T-cell (primary cell): ENCODE measurements around the gene VTI1A. TPM values are rescaled to one million over a fixed set of nuclear protein-coding genes. Genes with fewer than 3 reads are reported as not detected.
A peak's percentile ranks its signal among the peaks of the same experiment; 100 is the strongest.

Experiments
- ATAC-seq, 4 experiments: fragments of 200-7000 bp in 3 of 4; fragments of 150-1000 bp in 1 of 4; cut with Tn5 transposase; replicated peaks in 1 of 4; 1 replicate in 3 of 4; 2 replicates in 1 of 4; pipeline ENCODE4 v1.10.0; 2021; ENCODE audit warnings: moderate library complexity in 3 of 4, mild to moderate bottlenecking in 2 of 4, moderate number of reproducible peaks in 1 of 4
- CTCF ChIA-PET, 2 donors: fragments of 300-600 bp; sonication (Branson Sonifier 250); formaldehyde crosslinking; loops; one replicate each; lab custom pipeline; 2022; ENCODE audit warnings: antibody characterized with exemption in 2 of 2; lab: Charles Lee
- POLR2A ChIA-PET, 2 donors: fragments of 300-600 bp; sonication (Branson Sonifier 250); formaldehyde crosslinking; loops; one replicate each; lab custom pipeline; 2022; ENCODE audit warnings: antibody characterized with exemption in 2 of 2; lab: Charles Lee
- DNase-seq, 35 experiments: peaks; one replicate each; pipeline versions ENCODE4 v3.0.0 to v3.0.0-alpha.2; 2013 to 2023
- H3K27ac ChIP-seq: one replicate; pipeline ENCODE4 v1.5.1; 2013; ENCODE audit warnings: low read length
- H3K27me3 ChIP-seq, 2 experiments: replicated peaks in 1 of 2; 1 replicate in 1 of 2; 2 replicates in 1 of 2; pipeline versions ENCODE4 v1.6.1 to v1.7.0; 2013; ENCODE audit warnings: low read length in 1 of 2, mixed read lengths in 1 of 2; ENCODE audit not compliant: control insufficient read depth in 2 of 2, insufficient read depth in 2 of 2; ENCODE audit errors: extremely low read depth in 1 of 2
- H3K36me3 ChIP-seq, 2 donors: 1 replicate in 1 of 2; 2 replicates in 1 of 2; pipeline versions ENCODE4 v1.6.1 to v1.7.0; 2013; ENCODE audit warnings: low read length in 1 of 2; ENCODE audit not compliant: control insufficient read depth in 2 of 2, insufficient read depth in 1 of 2; ENCODE audit errors: extremely low read depth in 1 of 2
- H3K4me1 ChIP-seq, 2 experiments: 1 replicate in 1 of 2; 2 replicates in 1 of 2; pipeline versions ENCODE4 v1.6.1 to v1.7.0; 2013; ENCODE audit warnings: low read length in 2 of 2, mixed read lengths in 1 of 2; ENCODE audit not compliant: insufficient read depth in 2 of 2, control insufficient read depth in 1 of 2; ENCODE audit errors: extremely low read depth in 1 of 2
- H3K4me3 ChIP-seq, 2 donors: 1 replicate in 1 of 2; 2 replicates in 1 of 2; pipeline versions ENCODE4 v1.5.1 to v1.7.0; 2013; ENCODE audit warnings: mild to moderate bottlenecking in 2 of 2, low read length in 1 of 2, moderate library complexity in 1 of 2; ENCODE audit not compliant: control insufficient read depth in 1 of 2; ENCODE audit errors: extremely low read depth in 1 of 2
- H3K9me3 ChIP-seq: 2 replicates; pipeline ENCODE4 v1.7.0; 2013
- H3K27ac Mint-ChIP-seq, 2 donors: one replicate each; pipeline ENCODE4 v1.8.0; 2020 to 2021; ENCODE audit warnings: mild to moderate bottlenecking in 2 of 2, mixed read lengths in 2 of 2
- H3K27me3 Mint-ChIP-seq, 2 donors: one replicate each; pipeline ENCODE4 v1.8.0; 2021 to 2022; ENCODE audit warnings: mixed read lengths in 2 of 2
- H3K36me3 Mint-ChIP-seq: one replicate; pipeline ENCODE4 v1.8.0; 2021; ENCODE audit warnings: mixed read lengths
- H3K4me1 Mint-ChIP-seq, 3 donors: one replicate each; pipeline ENCODE4 v1.8.0; 2020 to 2022; ENCODE audit warnings: mixed read lengths in 3 of 3, mild to moderate bottlenecking in 1 of 3
- H3K4me3 Mint-ChIP-seq, 3 donors: one replicate each; pipeline ENCODE4 v1.8.0; 2020 to 2022; ENCODE audit warnings: mild to moderate bottlenecking in 3 of 3, mixed read lengths in 3 of 3, moderate library complexity in 3 of 3
- H3K9me3 Mint-ChIP-seq, 3 donors: one replicate each; pipeline ENCODE4 v1.8.0; 2020 to 2022; ENCODE audit warnings: mixed read lengths in 3 of 3
- WGBS: methylation state at CpG from one replicate; pipeline ENCODE4 v1.1.5; 2013; ENCODE audit warnings: missing lambda C conversion rate; ENCODE audit not compliant: insufficient coverage; 5-methylcytosine and 5-hydroxymethylcytosine counted together
- total RNA-seq, 35 experiments: library from RNA in 6 of 35; stranded (reverse) in 6 of 35; fragments of 120-200 nt in 1 of 35; gene quantifications; one replicate each; pipeline versions ENCODE4 v1.2.1 to v1.2.4 and lab custom pipeline; 2013 to 2026

Gene VTI1A
- total RNA-seq, 5 donors from 2014 or later (not counting 1 experiment from before 2014, with no cell fraction given) = 41.3 to 53.6 (median 43.5) TPM

DNA sequence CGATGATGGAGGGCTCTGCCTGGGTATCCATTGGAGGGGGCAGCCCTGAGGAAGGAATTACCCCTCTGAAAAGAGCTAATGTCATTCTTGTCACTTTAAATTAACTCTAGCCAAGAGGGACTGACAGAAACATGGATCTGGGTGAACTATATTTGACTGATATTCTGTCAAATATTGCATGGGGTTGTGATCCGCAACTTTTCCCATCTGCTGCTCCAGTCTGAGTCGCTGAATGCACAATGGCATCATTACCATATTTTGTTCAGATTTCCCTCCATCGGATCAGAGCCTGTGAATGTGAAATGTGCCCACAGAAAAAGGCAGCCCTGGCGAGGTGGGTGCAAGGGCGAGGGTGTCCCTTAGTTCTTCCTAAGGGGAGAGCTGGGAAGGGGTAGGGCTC is 402.5 kb downstream of the VTI1A start:
- H3K27ac ChIP-seq = no peak overlapping the region
- no peaks in the 10 kb centered on the region for H3K27me3 Mint-ChIP-seq
- DNase-seq (no peak), ATAC-seq (no peak)
- no peaks in the 10 kb centered on the region for H3K4me1 ChIP-seq
- H3K27me3 ChIP-seq = no peaks in the 10 kb centered on the region
- ChIA-PET POLR2A (no interaction called here), CTCF (no interaction called here)
- H3K4me3 ChIP-seq = no peak overlapping the region
- H3K9me3 Mint-ChIP-seq = peaks cover 9 to 27% (median 14%) of the 10 kb centered on the region in 3 donors
- H3K36me3 ChIP-seq = no peaks in the 10 kb centered on the region
- WGBS = 64% methylated on average over 2 of the region's 6 CpGs
- no peak overlapping the region for H3K27ac Mint-ChIP-seq
- H3K36me3 Mint-ChIP-seq = peaks cover 7% of the 10 kb centered on the region
- no peaks in the 10 kb centered on the region for H3K4me1 Mint-ChIP-seq
- no peak overlapping the region for H3K4me3 Mint-ChIP-seq
- no peaks in the 10 kb centered on the region for H3K9me3 ChIP-seq

DNA sequence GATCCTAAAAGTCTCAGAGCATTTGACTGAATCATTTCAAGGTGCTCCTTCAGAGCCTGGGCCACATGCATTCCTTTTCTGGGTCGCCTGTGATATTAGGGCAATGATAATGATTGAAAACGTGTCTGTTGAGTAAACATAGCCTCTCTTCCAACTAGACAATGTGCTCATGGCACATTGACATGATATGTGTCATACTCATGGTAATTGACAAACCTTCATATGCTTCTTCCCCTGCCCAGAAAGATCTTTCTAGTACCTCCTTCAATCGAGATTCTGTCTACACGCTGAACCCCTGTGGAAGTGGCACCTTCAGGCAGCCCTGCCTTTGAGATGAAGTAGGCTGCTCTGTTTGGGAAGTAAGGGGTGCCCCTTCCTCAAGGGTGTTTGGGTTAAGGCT is 404.2 kb downstream of the VTI1A start:
- H3K4me3 Mint-ChIP-seq = no peak overlapping the region
- H3K36me3 Mint-ChIP-seq = peaks cover 7% of the 10 kb centered on the region
- ChIA-PET CTCF (no interaction called here), POLR2A (no interaction called here)
- H3K4me1 ChIP-seq = no peaks in the 10 kb centered on the region
- H3K27me3 ChIP-seq = no peaks in the 10 kb centered on the region
- peaks cover 9 to 20% (median 10%) of the 10 kb centered on the region in 3 donors for H3K9me3 Mint-ChIP-seq
- H3K27ac Mint-ChIP-seq = no peak overlapping the region
- no peaks in the 10 kb centered on the region for H3K4me1 Mint-ChIP-seq
- DNase-seq (no peak), ATAC-seq (no peak)
- no peak overlapping the region for H3K4me3 ChIP-seq
- WGBS = no CpG with 5 or more reads among the region's 4 CpGs
- H3K27me3 Mint-ChIP-seq = no peaks in the 10 kb centered on the region
- H3K36me3 ChIP-seq = no peaks in the 10 kb centered on the region
- H3K27ac ChIP-seq = no peak overlapping the region
- H3K9me3 ChIP-seq = no peaks in the 10 kb centered on the region

DNA sequence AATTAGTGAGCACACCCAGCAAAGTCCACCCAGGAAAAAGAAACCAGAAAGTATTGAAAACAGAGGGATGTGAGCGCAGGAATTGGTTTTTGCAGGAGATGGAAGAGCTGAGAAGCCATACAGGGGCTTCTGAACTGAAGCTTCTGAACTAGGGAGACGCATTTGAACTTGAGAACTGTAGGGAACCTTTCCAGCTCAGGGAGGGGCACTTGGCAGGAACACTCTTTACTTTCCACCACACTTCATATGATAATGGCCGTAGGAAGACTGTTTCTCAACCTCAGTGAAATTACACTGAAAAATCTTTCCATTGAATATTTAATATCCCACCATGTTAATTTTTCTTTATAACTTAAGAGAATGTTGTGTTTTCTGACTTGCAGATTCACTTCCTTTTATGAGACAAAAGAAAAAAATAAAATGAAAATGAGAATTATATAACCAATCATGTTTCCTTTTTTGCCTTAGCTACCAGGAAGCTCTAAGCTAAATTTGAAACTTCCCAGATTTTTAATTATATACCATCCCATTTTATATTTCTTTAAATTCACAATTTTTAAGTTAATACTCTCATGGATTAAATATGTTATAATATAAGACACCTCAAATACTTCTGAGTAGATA is 404.7 kb downstream of the VTI1A start:
- Histone ChIP-seq H3K4me1 (no peaks in the 10 kb centered on the region), H3K4me3 (no peak overlapping the region), H3K27me3 (no peaks in the 10 kb centered on the region), H3K9me3 (no peaks in the 10 kb centered on the region), H3K27ac (no peak overlapping the region), H3K36me3 (no peaks in the 10 kb centered on the region)
- ChIA-PET POLR2A (no interaction called here), CTCF (no interaction called here)
- Mint-ChIP-seq H3K4me1 (no peaks in the 10 kb centered on the region), H3K27me3 (no peaks in the 10 kb centered on the region), H3K4me3 (no peak overlapping the region), H3K27ac (no peak overlapping the region), H3K36me3 (peaks cover 7% of the 10 kb centered on the region), H3K9me3 (peaks cover 9 to 19% (median 10%) of the 10 kb centered on the region in 3 donors)
- WGBS = 100% methylated on average over 1 of the region's 3 CpGs
- DNase-seq (no peak), ATAC-seq (no peak)

DNA sequence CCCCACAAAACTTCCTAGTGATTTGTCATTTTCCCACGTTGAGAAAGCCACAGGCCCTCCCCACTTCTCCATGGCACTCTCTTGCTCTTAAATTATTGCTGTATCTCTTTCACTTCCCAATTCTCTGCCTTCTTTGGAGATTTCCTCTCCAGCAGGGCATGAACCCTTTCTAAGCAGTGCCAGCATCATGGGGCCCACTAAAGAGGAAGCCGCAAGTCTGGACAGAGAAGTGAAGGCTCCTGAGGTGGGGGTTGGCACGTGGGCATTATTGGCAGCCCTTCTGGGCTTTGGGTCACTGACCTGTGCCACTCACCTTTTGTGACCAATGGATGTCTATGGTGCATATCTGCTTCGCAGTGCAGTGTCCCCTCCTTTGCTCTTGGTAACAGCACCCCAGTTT is 405.3 kb downstream of the VTI1A start:
- Mint-ChIP-seq H3K4me1 (no peaks in the 10 kb centered on the region), H3K27me3 (no peaks in the 10 kb centered on the region), H3K4me3 (no peak overlapping the region), H3K9me3 (peaks cover 5 to 15% (median 7%) of the 10 kb centered on the region in 3 donors), H3K27ac (no peak overlapping the region), H3K36me3 (peaks cover 5% of the 10 kb centered on the region)
- POLR2A ChIA-PET = no interaction called here
- DNase-seq = peak in 1 of 35 experiments; percentile 5
- H3K4me1 ChIP-seq = no peaks in the 10 kb centered on the region
- H3K27me3 ChIP-seq = no peaks in the 10 kb centered on the region
- no peak overlapping the region for H3K27ac ChIP-seq
- no peaks in the 10 kb centered on the region for H3K36me3 ChIP-seq
- no peak overlapping the region for H3K4me3 ChIP-seq
- no peak for ATAC-seq
- CTCF ChIA-PET = no interaction called here
- H3K9me3 ChIP-seq = no peaks in the 10 kb centered on the region
- 50% methylated on average over 4 of the region's 4 CpGs for WGBS

DNA sequence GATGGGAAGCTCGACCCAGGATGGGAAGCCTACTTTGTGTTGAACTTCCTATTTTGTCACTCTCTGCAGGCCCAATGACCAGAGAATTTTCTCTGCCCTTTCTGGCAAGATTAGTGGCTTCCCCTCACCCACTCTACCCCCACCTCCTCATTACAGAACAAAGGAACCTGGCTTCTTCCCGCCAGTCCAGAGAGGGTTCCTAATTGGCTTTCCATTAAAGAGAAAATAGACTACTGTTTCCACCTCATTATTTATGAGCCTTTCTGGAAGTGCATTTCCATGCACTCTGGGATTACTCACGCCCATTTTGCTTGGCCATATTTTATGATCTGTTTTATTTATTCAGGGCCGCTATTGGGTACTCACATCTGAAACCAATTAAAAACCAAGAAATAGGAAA is 408.1 kb downstream of the VTI1A start:
- H3K4me3 Mint-ChIP-seq = no peak overlapping the region
- no peak overlapping the region for H3K4me3 ChIP-seq
- no peak for DNase-seq
- 89% methylated on average over 3 of the region's 4 CpGs for WGBS
- H3K4me1 Mint-ChIP-seq = no peaks in the 10 kb centered on the region
- ATAC-seq = no peak
- peaks cover 0 to 6% (median 0%) of the 10 kb centered on the region in 3 donors for H3K9me3 Mint-ChIP-seq
- H3K4me1 ChIP-seq = no peaks in the 10 kb centered on the region
- CTCF ChIA-PET = no interaction called here
- POLR2A ChIA-PET = no interaction called here
- H3K27ac Mint-ChIP-seq = no peak overlapping the region
- H3K27me3 Mint-ChIP-seq = no peaks in the 10 kb centered on the region
- no peak overlapping the region for H3K27ac ChIP-seq
- H3K36me3 Mint-ChIP-seq = no peaks in the 10 kb centered on the region
- H3K9me3 ChIP-seq = no peaks in the 10 kb centered on the region
- no peaks in the 10 kb centered on the region for H3K27me3 ChIP-seq
- no peaks in the 10 kb centered on the region for H3K36me3 ChIP-seq

DNA sequence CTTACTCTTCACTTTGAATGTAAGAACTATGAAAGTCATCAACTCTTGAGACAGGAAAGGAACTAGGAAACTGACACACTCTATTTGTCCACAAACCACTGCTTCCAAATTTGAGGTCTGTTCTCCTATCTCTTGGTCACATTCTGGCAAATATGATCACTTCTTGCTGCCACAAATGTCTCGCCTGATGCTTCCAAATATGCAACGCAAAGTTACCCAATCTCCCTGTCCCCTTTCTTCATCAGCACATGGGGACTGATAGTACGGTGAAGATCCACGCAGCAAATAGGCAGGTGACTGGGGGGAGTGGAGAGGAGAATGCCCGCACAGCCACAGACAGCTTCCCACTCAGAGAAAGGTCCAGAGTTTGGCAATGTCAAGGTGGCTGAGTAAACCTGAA is 410.5 kb downstream of the VTI1A start:
- H3K27ac ChIP-seq = no peak overlapping the region
- POLR2A ChIA-PET = no interaction called here
- ATAC-seq (no peak), DNase-seq (no peak)
- no peaks in the 10 kb centered on the region for H3K36me3 ChIP-seq
- H3K4me1 ChIP-seq = no peaks in the 10 kb centered on the region
- CTCF ChIA-PET = no interaction called here
- no peak overlapping the region for H3K4me3 ChIP-seq
- Mint-ChIP-seq H3K36me3 (no peaks in the 10 kb centered on the region), H3K27me3 (no peaks in the 10 kb centered on the region), H3K9me3 (peaks cover 0 to 6% (median 0%) of the 10 kb centered on the region in 3 donors), H3K4me3 (no peak overlapping the region), H3K4me1 (no peaks in the 10 kb centered on the region), H3K27ac (no peak overlapping the region)
- H3K27me3 ChIP-seq = no peaks in the 10 kb centered on the region
- WGBS = 100% methylated on average over 3 of the region's 5 CpGs
- H3K9me3 ChIP-seq = no peaks in the 10 kb centered on the region
